ENCODE results near the gene TXNDC17. TPM values are rescaled to one million over a fixed set of nuclear protein-coding genes. Genes with fewer than 3 reads are reported as not detected.
"Not testable (repeated sequence)": the region's sequence is repeated elsewhere in the genome, so short reads cannot be mapped to it uniquely, and the experiment has no call there.

Gene TXNDC17
- total and polyA plus RNA-seq, 7 experiments from 2014 or later = 14.3 to 89.7 (median 20.7) TPM

DNA sequence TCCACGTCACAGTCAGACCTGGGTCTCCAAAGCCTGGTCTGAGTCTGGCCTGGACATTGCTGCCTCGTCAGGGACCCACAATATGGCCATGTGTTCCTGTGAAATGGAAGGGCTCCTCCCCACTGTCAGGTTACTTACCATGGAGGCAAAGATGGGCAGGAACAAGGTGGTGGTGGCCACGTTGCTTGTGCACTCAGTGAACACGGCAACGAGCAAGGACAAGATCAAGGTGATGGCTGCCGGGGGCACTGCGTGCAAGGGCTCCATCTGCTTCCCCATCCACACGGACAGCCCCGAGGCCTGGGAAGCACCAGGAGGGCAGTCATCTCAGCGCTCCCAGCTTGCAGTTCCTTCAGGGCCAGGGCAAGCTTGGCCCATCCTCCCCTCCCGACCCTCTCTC, 49.8 kb downstream of the TXNDC17 start:
- intact Hi-C loops (cut with micrococcal nuclease) = no loop called here
- Mint-ChIP-seq H3K27me3 (peaks cover 26 to 52% (median 49%) of the 10 kb centered on the region in 5 donors), H3K36me3 (peaks cover 0 to 5% (median 0%) of the 10 kb centered on the region in 5 donors), H3K4me1 (peaks cover 0 to 4% (median 0%) of the 10 kb centered on the region in 7 donors), H3K4me3 (no peak overlapping the region), H3K27ac (no peak overlapping the region), H3K9me3 (no peaks in the 10 kb centered on the region)
- ATAC-seq = no peak
- no peak for DNase-seq
- no peaks in the 10 kb centered on the region for H3K27me3 ChIP-seq (ENCODE audit: control insufficient read depth in 2 of 2, insufficient read depth in 2 of 2, low read length in 2 of 2)
- H3K27ac ChIP-seq (ENCODE audit: low read depth, low read length) = no peak overlapping the region
- CTCF ChIA-PET = no interaction called here
- no peaks in the 10 kb centered on the region for H3K4me1 ChIP-seq (ENCODE audit: control insufficient read depth in 2 of 2, insufficient read depth in 2 of 2, low read length in 2 of 2)
- H3K4me3 ChIP-seq (ENCODE audit: low read length) = no peak overlapping the region
- POLR2A ChIA-PET = no interaction called here
- H3K36me3 ChIP-seq (ENCODE audit: control insufficient read depth in 2 of 3, insufficient read depth in 3 of 3, low read length in 3 of 3) = no peaks in the 10 kb centered on the region
- H3K9me3 ChIP-seq (ENCODE audit: control insufficient read depth in 2 of 3, low read length in 3 of 3) = no peaks in the 10 kb centered on the region

DNA sequence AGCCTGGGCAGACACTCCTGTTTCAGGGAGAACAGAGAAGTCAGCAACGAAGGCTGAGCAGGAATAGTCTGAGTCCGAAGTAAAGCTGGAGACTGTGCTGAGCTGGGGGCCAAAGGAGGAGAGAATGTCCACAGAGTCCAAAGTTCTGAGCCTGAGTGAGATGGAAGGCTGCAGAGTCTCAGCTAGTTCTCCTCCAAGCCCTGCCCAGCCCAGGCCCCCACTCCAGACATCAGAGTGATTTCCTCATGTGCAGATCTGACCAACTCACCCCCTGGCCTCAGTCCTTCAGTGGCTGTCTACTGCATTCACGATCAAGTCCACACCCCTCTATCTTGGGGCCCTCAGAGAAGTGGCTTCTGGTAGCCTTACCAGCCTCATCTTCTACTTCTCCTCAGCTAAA, 50.7 kb downstream of the TXNDC17 start:
- Mint-ChIP-seq H3K4me1 (peaks cover 0 to 4% (median 0%) of the 10 kb centered on the region in 7 donors), H3K36me3 (peaks cover 0 to 5% (median 0%) of the 10 kb centered on the region in 5 donors), H3K27me3 (peaks cover 22 to 51% (median 44%) of the 10 kb centered on the region in 5 donors), H3K27ac (no peak overlapping the region), H3K4me3 (no peak overlapping the region), H3K9me3 (no peaks in the 10 kb centered on the region)
- Histone ChIP-seq H3K27ac (ENCODE audit: low read depth, low read length) (no peak overlapping the region), H3K4me1 (ENCODE audit: control insufficient read depth in 2 of 2, insufficient read depth in 2 of 2, low read length in 2 of 2) (no peaks in the 10 kb centered on the region), H3K4me3 (ENCODE audit: low read length) (no peak overlapping the region), H3K27me3 (ENCODE audit: control insufficient read depth in 2 of 2, insufficient read depth in 2 of 2, low read length in 2 of 2) (no peaks in the 10 kb centered on the region), H3K9me3 (ENCODE audit: control insufficient read depth in 2 of 3, low read length in 3 of 3) (no peaks in the 10 kb centered on the region), H3K36me3 (ENCODE audit: control insufficient read depth in 2 of 3, insufficient read depth in 3 of 3, low read length in 3 of 3) (no peaks in the 10 kb centered on the region)
- intact Hi-C loops (cut with micrococcal nuclease) = no loop called here
- POLR2A ChIA-PET = no interaction called here
- DNase-seq (no peak), ATAC-seq (no peak)
- CTCF ChIA-PET = interaction anchor here (0.6 kb wide), 1 partner anchor 12 kb away, joined by 5 read pairs; no protein-coding TSS in a partner anchor

DNA sequence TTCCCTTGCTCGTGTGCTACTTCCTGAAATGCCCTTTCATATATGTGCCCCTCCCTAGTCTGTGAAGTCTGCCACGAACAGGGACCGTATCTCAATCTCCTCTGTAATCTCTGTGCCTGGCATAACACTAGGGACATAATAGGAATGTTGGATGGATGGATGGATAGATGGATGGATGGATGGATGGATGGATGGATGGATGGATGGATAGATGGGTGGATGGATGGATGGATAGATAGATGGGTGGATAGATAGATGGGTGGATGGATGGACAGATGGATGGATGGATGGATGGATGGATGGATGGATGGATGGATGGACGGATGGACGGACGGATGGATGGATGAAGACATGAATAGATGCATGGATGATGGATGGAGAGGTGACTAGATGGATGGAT, 51.1 kb downstream of the TXNDC17 start:
- H3K27ac ChIP-seq (ENCODE audit: low read depth, low read length); H3K4me3 ChIP-seq (ENCODE audit: low read length); DNase-seq; H3K36me3 Mint-ChIP-seq; H3K4me1 ChIP-seq (ENCODE audit: control insufficient read depth in 2 of 2, insufficient read depth in 2 of 2, low read length in 2 of 2); POLR2A ChIA-PET; H3K27ac Mint-ChIP-seq; H3K36me3 ChIP-seq (ENCODE audit: control insufficient read depth in 2 of 3, insufficient read depth in 3 of 3, low read length in 3 of 3); H3K4me3 Mint-ChIP-seq; H3K9me3 Mint-ChIP-seq; intact Hi-C loops (cut with micrococcal nuclease); CTCF ChIA-PET; ATAC-seq; H3K27me3 ChIP-seq (ENCODE audit: control insufficient read depth in 2 of 2, insufficient read depth in 2 of 2, low read length in 2 of 2); H3K9me3 ChIP-seq (ENCODE audit: control insufficient read depth in 2 of 3, low read length in 3 of 3); H3K4me1 Mint-ChIP-seq: not testable (repeated sequence)
- peaks cover 19 to 48% (median 42%) of the 10 kb centered on the region in 5 donors for H3K27me3 Mint-ChIP-seq

Small RNAs within 50 kb of the gene (microRNA-seq; reads per million reads assigned to microRNA genes)
- not detected for gene MIR4520-1 (ENCODE audit: borderline microRNAs expressed)
- not detected for gene MIR4520-2 (ENCODE audit: borderline microRNAs expressed)

Other genes with a start within 250 kb of the TXNDC17 start
- not detected for gene AIPL1, start 205.9 kb upstream of the TXNDC17 start, total RNA-seq
- not detected for gene AIPL1, start 205.9 kb upstream of the TXNDC17 start, polyA plus RNA-seq
- gene PIMREG, start 196.6 kb upstream of the TXNDC17 start, total RNA-seq = 10 to 100 TPM in 1 of 5 experiments, under 1 TPM in 1, not detected in 3; 0.49 to 18.6 TPM
- under 1 TPM; 0.12 to 0.47 TPM for gene PIMREG, start 196.6 kb upstream of the TXNDC17 start, polyA plus RNA-seq
- under 1 TPM; 0.46 to 0.58 (median 0.51) TPM for gene PITPNM3, start 84.5 kb upstream of the TXNDC17 start, total RNA-seq
- under 1 TPM in 1 of 2 donors, not detected in 1; 0.04 TPM for gene PITPNM3, start 84.5 kb upstream of the TXNDC17 start, polyA plus RNA-seq
- gene KIAA0753, start 349 bp upstream of the TXNDC17 start, total RNA-seq = 10 to 100 TPM; 12.4 to 18.4 (median 17.9) TPM
- gene KIAA0753, start 349 bp upstream of the TXNDC17 start, polyA plus RNA-seq = 1 to 10 TPM; 2.6 to 3.5 TPM
- gene MED31, start 10.5 kb downstream of the TXNDC17 start, total RNA-seq = 10 to 100 TPM; 21.4 to 41.2 (median 28.2) TPM
- 10 to 100 TPM; 24.0 to 26.7 TPM for gene MED31, start 10.5 kb downstream of the TXNDC17 start, polyA plus RNA-seq
- gene C17orf100, start 10.7 kb downstream of the TXNDC17 start, total RNA-seq = 1 to 10 TPM; 1.9 to 6.1 (median 1.9) TPM
- 1 to 10 TPM; 6.1 to 9.5 TPM for gene C17orf100, start 10.7 kb downstream of the TXNDC17 start, polyA plus RNA-seq
- not detected for gene SLC13A5, start 72.3 kb downstream of the TXNDC17 start, total RNA-seq
- gene SLC13A5, start 72.3 kb downstream of the TXNDC17 start, polyA plus RNA-seq = not detected
- gene XAF1, start 115.0 kb downstream of the TXNDC17 start, total RNA-seq = 100 to 1,000 TPM in 1 of 5 experiments, 10 to 100 TPM in 4; 36.3 to 475 (median 76.6) TPM
- gene XAF1, start 115.0 kb downstream of the TXNDC17 start, polyA plus RNA-seq = 10 to 100 TPM; 28.1 to 53.4 TPM
- gene FBXO39, start 135.2 kb downstream of the TXNDC17 start, total RNA-seq = 1 to 10 TPM in 1 of 5 experiments, under 1 TPM in 4; 0.30 to 7.4 (median 0.66) TPM
- gene FBXO39, start 135.2 kb downstream of the TXNDC17 start, polyA plus RNA-seq = under 1 TPM; 0.27 to 0.38 TPM
- not detected for gene TEKT1, start 190.7 kb downstream of the TXNDC17 start, total RNA-seq
- not detected for gene TEKT1, start 190.7 kb downstream of the TXNDC17 start, polyA plus RNA-seq